Measurements from ENCODE around the gene ATP5ME. TPM values are rescaled to one million over a fixed set of nuclear protein-coding genes. Genes with fewer than 3 reads are reported as not detected.
"Not testable (repeated sequence)": the region's sequence is repeated elsewhere in the genome, so short reads cannot be mapped to it uniquely, and the experiment has no call there.

ATP5ME gene
- total RNA-seq, 1 experiment from 2014 or later = 87.6 TPM

DNA sequence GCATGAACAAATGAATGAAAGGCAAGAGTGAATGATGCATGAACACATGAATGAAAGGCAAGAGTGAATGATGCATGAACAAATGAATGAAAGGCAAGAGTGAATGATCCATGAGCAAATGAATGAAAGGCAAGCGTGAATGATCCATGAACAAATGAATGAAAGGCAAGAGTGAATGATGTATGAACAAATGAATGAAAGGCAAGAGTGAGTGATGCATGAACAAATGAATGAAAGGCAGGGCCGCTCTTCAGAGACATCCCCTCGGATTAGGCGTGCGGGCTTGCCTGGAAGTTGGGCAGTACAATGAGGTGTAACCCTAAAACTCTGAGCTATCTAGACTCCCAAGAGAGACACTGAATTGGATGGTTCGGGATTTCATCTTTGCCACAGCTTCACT, 35.3 kb upstream of the ATP5ME start:
- Histone ChIP-seq H3K9me3 (replicated peaks) (no peaks in the 10 kb centered on the region), H3K4me3 (no peak overlapping the region), H3K27ac (no peak overlapping the region), H3K4me1 (replicated peaks) (no peaks in the 10 kb centered on the region), H3K36me3 (peaks cover 3% of the 10 kb centered on the region; the same call in 1 of the 2 replicates), H3K27me3 (replicated peaks) (no peaks in the 10 kb centered on the region)
- no peak for DNase-seq (ENCODE audit: low read depth in 1 of 2, low spot score in 2 of 2)

DNA sequence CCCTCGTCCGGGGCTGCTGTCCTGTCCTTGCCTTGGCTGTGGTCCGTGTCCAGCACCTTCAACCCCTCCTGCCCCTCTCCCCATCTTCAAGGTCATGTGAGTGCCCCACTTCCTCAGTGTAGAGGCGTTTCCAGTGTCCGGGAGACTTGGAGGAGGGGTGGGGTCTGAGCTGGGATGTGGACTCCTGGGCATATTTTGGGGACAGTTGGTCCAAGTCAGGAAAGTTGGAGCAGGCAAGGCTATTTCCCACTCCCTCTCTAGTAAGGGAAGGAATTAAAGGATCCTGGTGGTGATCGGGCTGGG, 34.5 kb upstream of the ATP5ME start:
- DNase-seq (ENCODE audit: low read depth in 1 of 2, low spot score in 2 of 2) = no peak
- no peak overlapping the region for H3K4me3 ChIP-seq

DNA sequence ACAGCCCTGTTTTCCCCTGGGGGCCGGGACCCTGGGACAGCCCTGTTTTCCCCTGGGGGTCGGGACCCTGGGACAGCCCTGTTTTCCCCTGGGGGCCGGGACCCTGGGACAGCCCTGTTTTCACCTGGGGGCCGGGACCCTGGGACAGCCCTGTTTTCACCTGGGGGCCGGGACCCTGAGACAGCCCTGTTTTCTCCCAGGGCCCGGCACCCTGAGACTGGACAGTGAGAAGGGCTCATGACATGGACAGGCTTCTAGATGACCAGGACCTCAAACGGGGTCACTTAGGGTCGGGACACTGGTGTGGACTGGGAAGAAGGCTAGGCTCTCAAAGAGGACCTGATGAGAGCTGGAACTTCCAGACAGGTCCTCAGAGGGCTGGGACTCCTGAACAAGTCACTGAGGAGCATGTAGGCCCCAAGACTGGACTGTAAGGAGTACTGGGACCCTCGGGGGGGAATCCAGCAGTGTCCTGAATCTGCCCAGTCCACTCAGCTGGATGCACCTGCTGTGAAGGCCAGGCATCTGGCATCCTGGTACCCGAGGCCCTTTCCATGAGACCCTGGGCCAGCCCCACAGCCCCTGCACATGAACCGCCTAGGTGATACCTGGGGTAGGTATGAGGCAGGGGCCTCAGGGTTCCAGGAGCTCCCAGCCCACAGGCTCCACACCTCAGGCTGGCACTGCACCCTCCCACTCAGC, 34.0 kb upstream of the ATP5ME start:
- no peak overlapping the region for H3K4me3 ChIP-seq
- H3K27me3 ChIP-seq (replicated peaks) = no peaks in the 10 kb centered on the region
- H3K9me3 ChIP-seq (replicated peaks) = no peaks in the 10 kb centered on the region
- H3K27ac ChIP-seq = no peak overlapping the region
- H3K4me1 ChIP-seq (replicated peaks) = no peaks in the 10 kb centered on the region
- no peak for DNase-seq (ENCODE audit: low read depth in 1 of 2, low spot score in 2 of 2)
- H3K36me3 ChIP-seq = peaks cover 3% of the 10 kb centered on the region; the same call in 1 of the 2 replicates

More for the DNA sequence above, 34.5 kb upstream of the ATP5ME start:
- Histone ChIP-seq H3K9me3 (replicated peaks) (no peaks in the 10 kb centered on the region), H3K27me3 (replicated peaks) (no peaks in the 10 kb centered on the region), H3K36me3 (peaks cover 3% of the 10 kb centered on the region; the same call in 1 of the 2 replicates), H3K27ac (no peak overlapping the region), H3K4me1 (replicated peaks) (no peaks in the 10 kb centered on the region)

DNA sequence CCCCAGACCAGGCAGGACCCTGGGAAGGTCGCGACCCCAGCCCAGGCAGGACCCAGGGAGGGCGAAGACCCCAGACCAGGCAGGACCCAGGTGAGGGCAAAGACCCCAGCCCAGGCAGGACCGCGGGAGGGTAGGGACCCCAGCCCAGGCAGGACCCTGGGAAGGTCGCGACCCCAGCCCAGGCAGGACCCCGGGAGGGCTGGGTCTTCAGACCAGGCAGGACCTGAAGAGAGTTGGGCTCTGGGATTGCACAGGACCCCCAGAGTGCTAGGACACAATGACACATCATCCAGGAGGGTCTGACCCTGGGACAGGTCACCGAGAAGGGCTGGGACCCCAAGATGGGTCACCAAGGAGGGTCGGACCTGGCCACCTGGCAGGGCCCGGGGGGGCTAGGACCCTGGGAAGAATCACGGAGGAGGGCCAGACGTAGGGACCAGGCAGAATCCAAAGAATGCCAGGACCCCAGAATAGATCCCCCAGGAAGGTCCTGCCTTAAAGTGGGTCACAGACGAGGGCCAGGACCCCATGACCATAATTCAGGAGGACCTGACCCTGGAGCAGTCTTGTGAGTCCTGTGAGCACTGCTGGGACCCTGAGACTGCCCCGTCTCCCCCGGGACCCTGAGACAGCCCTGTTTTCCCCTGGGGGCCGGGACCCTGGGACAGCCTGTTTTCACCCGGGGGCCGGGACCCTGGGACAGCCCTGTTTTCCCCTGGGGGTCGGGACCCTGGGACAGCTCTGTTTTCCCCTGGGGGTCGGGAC, 32.9 kb upstream of the ATP5ME start:
- H3K9me3 ChIP-seq (replicated peaks) = no peaks in the 10 kb centered on the region
- H3K27me3 ChIP-seq (replicated peaks) = no peaks in the 10 kb centered on the region
- no peaks in the 10 kb centered on the region for H3K4me1 ChIP-seq (replicated peaks)
- no peak overlapping the region for H3K4me3 ChIP-seq
- H3K36me3 ChIP-seq = peaks cover 3% of the 10 kb centered on the region; the same call in 1 of the 2 replicates
- no peak for DNase-seq (ENCODE audit: low read depth in 1 of 2, low spot score in 2 of 2)
- H3K27ac ChIP-seq = no peak overlapping the region

DNA sequence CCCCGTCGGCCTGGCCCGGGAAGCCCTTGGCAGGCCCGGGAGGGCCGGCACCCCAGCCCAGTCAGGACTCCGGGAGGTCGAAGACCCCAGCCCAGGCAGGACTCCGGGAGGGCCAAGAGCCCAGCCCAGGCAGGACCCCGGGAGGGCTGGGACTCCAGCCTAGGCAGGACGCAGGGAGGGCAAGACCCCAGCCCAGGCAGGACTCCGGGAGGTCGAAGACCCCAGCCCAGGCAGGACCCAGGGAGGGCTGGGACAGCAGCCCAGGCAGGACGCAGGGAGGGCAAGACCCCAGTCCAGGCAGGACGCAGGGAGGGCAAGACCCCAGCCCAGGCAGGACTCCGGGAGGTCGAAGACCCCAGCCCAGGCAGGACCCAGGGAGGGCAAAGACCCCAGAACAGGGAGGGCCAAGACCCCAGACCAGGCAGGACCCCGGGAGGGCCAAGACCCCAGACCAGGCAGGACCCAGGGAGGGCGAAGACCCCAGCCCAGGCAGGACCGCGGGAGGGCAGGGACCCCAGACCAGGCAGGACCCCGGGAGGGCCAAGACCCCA, 32.1 kb upstream of the ATP5ME start:
- Histone ChIP-seq H3K27ac (peak overlapping the region; percentile 88), H3K4me3 (peak overlapping the region; percentile 92)
- DNase-seq (ENCODE audit: low read depth in 1 of 2, low spot score in 2 of 2); H3K27me3 ChIP-seq (replicated peaks); H3K4me1 ChIP-seq (replicated peaks); H3K36me3 ChIP-seq; H3K9me3 ChIP-seq (replicated peaks): not testable (repeated sequence)

DNA sequence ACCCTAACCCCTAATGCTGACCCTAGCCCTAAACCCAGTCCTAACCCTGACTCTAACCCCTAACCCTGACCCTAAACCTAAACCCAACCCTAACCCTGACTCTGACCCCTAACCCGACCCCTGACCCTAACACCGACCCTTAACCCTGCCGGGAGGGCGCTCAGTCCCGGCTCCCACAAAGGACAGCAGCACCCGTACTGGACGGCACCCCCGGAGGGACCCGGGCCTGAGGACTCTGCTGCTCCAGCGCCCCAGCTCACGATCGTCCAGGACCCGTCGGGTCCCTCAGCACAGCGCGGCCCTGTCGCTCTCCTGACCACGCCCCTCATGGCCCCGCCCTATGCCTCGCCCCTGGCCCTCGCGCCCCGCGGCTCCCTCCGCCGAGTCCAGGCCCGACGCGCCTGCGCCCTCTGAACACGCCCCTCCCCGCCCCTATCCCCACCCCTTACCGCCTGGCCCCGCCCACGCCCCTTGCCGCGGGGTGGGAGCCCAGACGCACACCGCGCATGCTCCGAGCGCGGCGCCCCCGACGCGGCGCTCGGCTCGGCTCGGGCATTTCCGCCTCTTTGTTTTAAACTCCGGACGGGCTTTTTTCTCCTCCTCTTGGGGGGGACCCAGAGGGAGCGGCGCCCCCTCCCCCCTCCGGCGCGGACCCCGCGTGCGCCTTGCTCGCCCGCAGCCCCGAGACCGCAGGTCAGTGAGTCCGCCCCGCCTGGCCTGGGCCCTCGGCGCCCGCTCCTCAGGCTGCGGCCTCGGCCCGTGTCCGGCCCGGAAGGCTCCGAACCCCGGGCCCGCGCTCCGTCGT, 31.4 kb upstream of the ATP5ME start, which contains the start of gene PCGF3:
Gene PCGF3, plus strand, starts transcription at position 555 of the 805 bp plus-strand sequence. CDS start 27,849 bp downstream, outside the sequence.
- Histone ChIP-seq H3K36me3 (peaks cover 3% of the 10 kb centered on the region; the same call in 1 of the 2 replicates), H3K27ac (peak within 1 kb of the TSS; percentile 88), H3K4me3 (peak within 1 kb of the TSS; percentile 92), H3K27me3 (replicated peaks) (no peaks in the 10 kb centered on the region), H3K4me1 (replicated peaks) (no peaks in the 10 kb centered on the region), H3K9me3 (replicated peaks) (no peaks in the 10 kb centered on the region)
- DNase-seq (ENCODE audit: low read depth in 1 of 2, low spot score in 2 of 2) = peak; percentile 63 to 91

DNA sequence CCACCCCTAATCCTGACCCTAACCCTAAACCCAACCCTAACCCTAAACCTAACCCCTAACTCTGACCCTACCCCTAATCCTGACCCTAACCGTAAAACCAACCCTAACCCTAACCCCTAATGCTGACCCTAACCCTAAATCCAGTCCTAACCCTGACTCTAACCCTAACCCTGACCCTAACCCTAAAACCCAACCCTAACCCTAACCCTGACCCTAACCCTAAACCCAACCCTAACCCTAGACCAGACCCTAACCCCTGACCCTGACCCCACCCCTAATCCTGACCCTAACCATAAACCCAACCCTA, 30.8 kb upstream of the ATP5ME start:
- no peak overlapping the region for H3K4me3 ChIP-seq
- no peak overlapping the region for H3K27ac ChIP-seq
- H3K27me3 ChIP-seq (replicated peaks) = no peaks in the 10 kb centered on the region
- no peaks in the 10 kb centered on the region for H3K9me3 ChIP-seq (replicated peaks)
- H3K36me3 ChIP-seq = peaks cover 3% of the 10 kb centered on the region; the same call in 1 of the 2 replicates
- no peak for DNase-seq (ENCODE audit: low read depth in 1 of 2, low spot score in 2 of 2)
- no peaks in the 10 kb centered on the region for H3K4me1 ChIP-seq (replicated peaks)

DNA sequence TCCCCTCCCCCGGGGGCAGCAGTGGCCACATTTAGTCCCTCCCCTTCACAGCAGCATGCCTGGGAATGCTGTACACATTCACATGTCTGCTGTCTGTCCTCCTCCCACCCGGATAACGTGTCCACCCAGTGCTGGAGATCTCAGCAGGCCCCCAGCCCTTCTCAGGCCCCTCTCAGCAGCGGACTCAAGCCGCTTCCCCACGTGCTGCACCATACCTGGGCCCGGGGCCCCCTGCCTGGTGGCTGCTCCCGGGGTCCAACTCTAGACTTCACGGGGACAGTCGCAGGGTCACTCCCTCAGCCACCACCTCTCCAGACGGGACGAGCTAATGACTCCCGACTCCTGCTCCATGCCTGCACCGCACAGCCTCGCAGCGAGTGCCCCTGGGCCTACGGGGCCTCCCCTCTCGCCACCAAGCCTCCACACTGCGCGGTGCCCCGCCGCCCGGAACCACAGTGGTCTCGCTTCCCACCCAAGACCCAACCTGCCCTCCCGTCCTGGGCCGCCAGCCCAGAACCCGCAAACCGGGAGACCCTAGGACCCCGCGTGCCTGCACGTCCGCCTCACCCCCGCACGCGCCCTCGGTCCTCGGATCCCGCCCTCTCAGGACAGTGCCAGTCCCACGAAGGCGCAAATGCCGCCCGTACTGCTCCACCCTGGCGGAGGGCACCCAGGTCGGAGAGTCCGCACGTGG, 30.3 kb upstream of the ATP5ME start:
- no peak overlapping the region for H3K27ac ChIP-seq
- no peak for DNase-seq (ENCODE audit: low read depth in 1 of 2, low spot score in 2 of 2)
- no peaks in the 10 kb centered on the region for H3K9me3 ChIP-seq (replicated peaks)
- H3K4me3 ChIP-seq = no peak overlapping the region
- H3K36me3 ChIP-seq = peaks cover 3% of the 10 kb centered on the region; the same call in 1 of the 2 replicates
- no peaks in the 10 kb centered on the region for H3K27me3 ChIP-seq (replicated peaks)
- no peaks in the 10 kb centered on the region for H3K4me1 ChIP-seq (replicated peaks)

DNA sequence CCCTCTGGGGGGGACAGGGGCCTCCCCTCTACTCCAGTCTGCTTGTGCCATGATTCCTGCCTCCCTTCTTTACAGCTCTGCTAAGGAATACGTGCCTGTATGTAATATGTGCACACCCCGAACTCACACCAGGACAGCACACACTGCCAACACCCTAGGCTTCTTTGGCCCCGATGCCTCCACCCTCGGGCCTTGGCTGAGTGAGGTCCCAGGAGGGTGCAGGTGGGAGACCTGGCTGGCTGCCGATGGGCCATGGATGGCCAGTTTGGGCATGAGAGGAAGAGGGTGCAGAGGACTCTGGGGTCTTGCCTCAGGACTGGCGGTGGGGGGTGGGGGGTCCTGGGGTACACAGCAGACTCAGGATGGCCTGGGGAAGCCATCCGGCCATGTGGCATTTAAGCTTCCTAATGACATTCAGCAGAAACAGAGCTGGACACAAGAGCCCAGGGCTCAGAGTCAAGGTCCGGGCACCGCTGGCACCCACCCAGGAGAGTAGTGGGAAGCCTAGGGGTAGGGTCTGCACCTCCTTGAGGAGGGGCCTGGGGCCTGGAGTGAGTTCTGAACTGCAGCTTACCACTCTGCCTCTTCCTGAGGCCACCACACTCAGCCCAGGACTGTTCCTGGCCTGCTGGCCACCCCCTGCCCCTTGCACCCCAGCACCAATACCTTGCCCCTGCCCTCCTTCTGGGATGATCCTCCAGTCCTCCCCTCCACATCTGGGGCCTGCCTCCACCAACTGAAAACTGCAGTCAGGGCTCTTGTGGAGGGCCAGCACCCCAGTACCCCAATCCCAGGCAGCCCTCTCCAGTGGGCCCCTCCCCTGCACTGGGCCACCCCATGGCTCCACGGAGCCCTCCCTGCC, 29.5 kb upstream of the ATP5ME start:
- no peaks in the 10 kb centered on the region for H3K4me1 ChIP-seq (replicated peaks)
- no peaks in the 10 kb centered on the region for H3K9me3 ChIP-seq (replicated peaks)
- no peak overlapping the region for H3K27ac ChIP-seq
- DNase-seq (ENCODE audit: low read depth in 1 of 2, low spot score in 2 of 2) = no peak
- H3K27me3 ChIP-seq (replicated peaks) = no peaks in the 10 kb centered on the region
- peaks cover 3% of the 10 kb centered on the region; the same call in 1 of the 2 replicates for H3K36me3 ChIP-seq
- no peak overlapping the region for H3K4me3 ChIP-seq

DNA sequence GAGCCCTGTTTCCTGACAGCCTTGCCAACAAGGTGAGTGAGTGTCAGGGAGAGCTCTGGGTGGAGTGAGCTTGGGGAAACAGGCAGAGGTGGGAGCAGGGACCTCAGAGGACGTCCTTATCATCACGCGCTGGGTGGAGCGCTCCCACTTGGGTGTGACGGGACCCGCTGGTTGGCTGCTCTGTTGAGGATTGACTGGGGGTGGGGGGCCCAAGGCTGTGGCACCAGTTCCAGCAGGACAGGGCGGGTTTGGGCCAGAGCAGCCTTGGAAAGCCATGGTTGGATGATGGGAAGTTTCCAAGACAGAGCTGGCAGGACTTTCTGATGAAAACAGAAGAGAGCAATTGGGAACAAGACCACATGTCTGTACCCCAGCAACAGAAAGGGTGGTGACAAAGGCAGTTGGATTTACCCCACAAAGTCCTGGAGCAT, 28.6 kb upstream of the ATP5ME start:
- Histone ChIP-seq H3K36me3 (peaks cover 3% of the 10 kb centered on the region; the same call in 1 of the 2 replicates), H3K4me3 (no peak overlapping the region), H3K27ac (no peak overlapping the region), H3K9me3 (replicated peaks) (no peaks in the 10 kb centered on the region), H3K4me1 (replicated peaks) (no peaks in the 10 kb centered on the region), H3K27me3 (replicated peaks) (no peaks in the 10 kb centered on the region)
- DNase-seq (ENCODE audit: low read depth in 1 of 2, low spot score in 2 of 2) = no peak

DNA sequence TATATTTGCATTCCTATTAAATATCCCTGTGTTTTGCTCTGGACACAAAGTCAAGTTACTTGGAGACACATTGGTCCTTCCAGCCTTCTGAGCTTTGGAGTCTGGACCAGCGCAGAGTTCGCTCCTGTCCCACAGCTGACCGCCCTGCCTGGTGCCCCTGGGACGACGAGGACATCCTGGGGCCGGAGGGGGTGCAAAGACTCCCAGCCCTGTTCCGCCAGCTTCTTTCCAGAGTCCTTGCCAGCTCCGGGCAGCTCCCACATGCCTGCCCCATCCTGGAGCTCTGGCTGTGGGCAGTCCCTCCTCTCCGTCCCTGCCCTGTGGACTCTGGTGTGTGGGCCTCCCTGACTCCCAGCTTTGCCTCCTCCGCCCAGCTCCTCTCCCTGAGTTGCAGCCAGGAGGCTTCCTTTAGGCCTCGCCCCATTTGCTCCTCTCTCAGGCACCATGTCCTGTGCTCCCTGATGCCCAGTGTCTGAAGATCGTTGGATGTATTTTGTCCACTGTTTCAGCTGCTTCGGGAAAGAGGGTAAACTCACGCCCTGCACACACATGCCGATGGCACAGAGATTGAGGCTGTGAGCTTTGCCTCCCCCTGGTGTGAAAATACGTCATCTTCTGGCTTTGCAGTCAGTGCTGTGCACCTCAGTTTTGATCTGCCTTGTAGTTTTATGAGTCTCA, 26.6 kb upstream of the ATP5ME start:
- Histone ChIP-seq H3K4me3 (no peak overlapping the region), H3K27ac (no peak overlapping the region), H3K27me3 (replicated peaks) (no peaks in the 10 kb centered on the region), H3K9me3 (replicated peaks) (no peaks in the 10 kb centered on the region), H3K36me3 (peaks cover 1% of the 10 kb centered on the region; the same call in 1 of the 2 replicates), H3K4me1 (replicated peaks) (no peaks in the 10 kb centered on the region)
- DNase-seq (ENCODE audit: low read depth in 1 of 2, low spot score in 2 of 2) = no peak

All from SJSA1 (cell line).